HG02840 (cell line): ENCODE measurements around the gene ZNF84.

Experiments used
- ATAC-seq: cut with Tn5 transposase; IDR thresholded peaks from one replicate; pipeline ENCODE4 v1.9.1; 2021; ENCODE audit warnings: mild to moderate bottlenecking, moderate library complexity, moderate number of reproducible peaks; ENCODE audit not compliant: unreplicated experiment, low FRiP score

The ZNF84 gene

DNA sequence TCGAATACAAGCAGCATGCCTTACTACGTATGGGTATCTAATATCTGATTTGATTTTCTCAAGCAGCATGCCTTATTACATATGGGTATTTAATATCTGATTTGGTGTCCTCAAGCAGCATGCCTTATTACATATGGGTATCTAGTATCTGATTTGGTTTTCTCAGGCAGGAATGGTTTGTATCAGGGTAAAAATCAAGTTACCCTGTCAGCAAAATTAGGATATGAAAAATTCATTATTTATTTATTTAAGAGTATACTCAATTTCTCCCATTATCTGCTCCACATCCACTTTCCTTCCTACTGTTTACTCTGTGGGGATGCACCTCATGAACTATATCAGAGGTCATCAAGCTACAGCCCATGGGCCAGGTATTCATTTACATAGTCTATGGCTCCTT is 70.8 kb downstream of the ZNF84 start:
- no peak for ATAC-seq
